Measurements from ENCODE around the gene CMTR2.

Gene CMTR2

GRCh38 chr16:71276589-71277334 is 12.4 kb downstream of the CMTR2 start:
- no peak for TF ChIP-seq CTCF (IDR thresholded peaks at IDR 0.05; ENCODE audit: insufficient read depth, missing control alignments)
- FAIRE-seq (no peak), DNase-seq (ENCODE audit: insufficient read length, low spot score) (no peak)

- no peak for FAIRE-seq
- TF ChIP-seq CTCF (IDR thresholded peaks at IDR 0.05; ENCODE audit: insufficient read depth, missing control alignments): no peak
- no peak for DNase-seq (ENCODE audit: insufficient read length, low spot score)
Observed at GRCh38 chr16:71273384-71273783, 15.8 kb downstream of the CMTR2 start.

GRCh38 chr16:71264299-71264698 is 24.9 kb downstream of the CMTR2 start:
- DNase-seq (ENCODE audit: insufficient read length, low spot score) (no peak), FAIRE-seq (no peak)
- no peak for TF ChIP-seq CTCF (IDR thresholded peaks at IDR 0.05; ENCODE audit: insufficient read depth, missing control alignments)

GRCh38 chr16:71263582-71263981 is 25.6 kb downstream of the CMTR2 start:
- DNase-seq (ENCODE audit: insufficient read length, low spot score) (no peak), FAIRE-seq (no peak)
- TF ChIP-seq CTCF (IDR thresholded peaks at IDR 0.05; ENCODE audit: insufficient read depth, missing control alignments): no peak

GRCh38 chr16:71262391-71262790 is 26.8 kb downstream of the CMTR2 start:
- no peak for TF ChIP-seq CTCF (IDR thresholded peaks at IDR 0.05; ENCODE audit: insufficient read depth, missing control alignments)
- DNase-seq (ENCODE audit: insufficient read length, low spot score) (no peak), FAIRE-seq (no peak)

- TF ChIP-seq CTCF (IDR thresholded peaks at IDR 0.05; ENCODE audit: insufficient read depth, missing control alignments): no peak
- FAIRE-seq (no peak), DNase-seq (ENCODE audit: insufficient read length, low spot score) (no peak)
Observed at GRCh38 chr16:71260995-71261394, 28.2 kb downstream of the CMTR2 start.

- FAIRE-seq (no peak), DNase-seq (ENCODE audit: insufficient read length, low spot score) (no peak)
- TF ChIP-seq CTCF (IDR thresholded peaks at IDR 0.05; ENCODE audit: insufficient read depth, missing control alignments): no peak
Observed at GRCh38 chr16:71259086-71259485, 30.1 kb downstream of the CMTR2 start.
